GM23248 (cell line): ENCODE results near the gene CFAP54. TPM values are rescaled to one million over a fixed set of nuclear protein-coding genes. Genes with fewer than 3 reads are reported as not detected.
A peak's percentile ranks its signal among the peaks of the same experiment; 100 is the strongest.

ENCODE experiments used
- DNase-seq: peaks from one replicate; pipeline ENCODE4 v3.0.0-alpha.2; 2015
- H2AFZ ChIP-seq: fragments of 200-600 bp; sonication (generic); 2 replicates; pipeline ENCODE4 v1.6.1; 2016; ENCODE audit warnings: antibody characterized with exemption
- H3F3A ChIP-seq: fragments of 200-600 bp; sonication (generic); 2 replicates; pipeline ENCODE4 v1.6.1; 2016; ENCODE audit warnings: mild to moderate bottlenecking, antibody characterized with exemption, mixed run types; ENCODE audit not compliant: insufficient read depth
- H3K27ac ChIP-seq: fragments of 200-600 bp; sonication (generic); 2 replicates; pipeline ENCODE4 v1.5.1; 2016; ENCODE audit warnings: mild to moderate bottlenecking
- H3K27me3 ChIP-seq: fragments of 200-600 bp; sonication (generic); replicated peaks from 2 replicates; pipeline ENCODE4 v1.6.1; 2016; ENCODE audit warnings: mild to moderate bottlenecking; ENCODE audit not compliant: insufficient read depth
- H3K36me3 ChIP-seq: fragments of 200-600 bp; sonication (generic); 2 replicates; pipeline ENCODE4 v1.6.1; 2016; ENCODE audit warnings: low read depth, mild to moderate bottlenecking
- H3K4me1 ChIP-seq: fragments of 200-600 bp; sonication (generic); 2 replicates; pipeline ENCODE4 v1.6.1; 2016; ENCODE audit warnings: mild to moderate bottlenecking; ENCODE audit not compliant: insufficient read depth
- H3K4me2 ChIP-seq: fragments of 200-600 bp; sonication (generic); one replicate; pipeline ENCODE4 v1.6.1; 2016; ENCODE audit warnings: mild to moderate bottlenecking; ENCODE audit not compliant: unreplicated experiment
- H3K4me3 ChIP-seq: fragments of 200-600 bp; sonication (generic); 2 replicates; pipeline ENCODE4 v1.5.1; 2016; ENCODE audit warnings: mild to moderate bottlenecking
- H3K79me2 ChIP-seq: fragments of 200-600 bp; sonication (generic); 2 replicates; pipeline ENCODE4 v1.6.1; 2016; ENCODE audit warnings: mild to moderate bottlenecking; ENCODE audit not compliant: insufficient read depth
- H3K9ac ChIP-seq: fragments of 200-600 bp; sonication (generic); 2 replicates; pipeline ENCODE4 v1.6.1; 2016; ENCODE audit warnings: mild to moderate bottlenecking
- H3K9me2 ChIP-seq: fragments of 200-600 bp; sonication (generic); 2 replicates; pipeline ENCODE4 v1.6.1; 2016; ENCODE audit warnings: mixed run types, mild to moderate bottlenecking, moderate library complexity; ENCODE audit not compliant: insufficient read depth
- H3K9me3 ChIP-seq: fragments of 200-600 bp; sonication (generic); one replicate; pipeline ENCODE4 v1.6.1; 2017; ENCODE audit warnings: low read depth
- H4K20me1 ChIP-seq: fragments of 200-600 bp; sonication (generic); 2 replicates; pipeline ENCODE4 v1.6.0; 2016; ENCODE audit not compliant: insufficient read depth
- EZH2 ChIP-seq: fragments of 200-600 bp; sonication (generic); IDR thresholded peaks from 2 replicates; pipeline ENCODE4 v1.6.1; 2018; ENCODE audit warnings: antibody characterized with exemption, mild to moderate bottlenecking; ENCODE audit not compliant: insufficient read depth, poor library complexity, severe bottlenecking
- EZH2phosphoT487 ChIP-seq: fragments of 200-600 bp; sonication (generic); IDR thresholded peaks from 2 replicates; pipeline ENCODE4 v1.6.1; 2018; ENCODE audit warnings: antibody characterized with exemption, moderate library complexity, mild to moderate bottlenecking, low read depth; ENCODE audit not compliant: insufficient read depth
- WGBS, 2 experiments: methylation state at CpG; one replicate each; pipeline ENCODE4 v1.1.6; 2015 to 2017; ENCODE audit warnings: low lambda C conversion rate in 2 of 2, low coverage in 1 of 2; ENCODE audit errors: missing lambda C conversion rate in 2 of 2; 5-methylcytosine and 5-hydroxymethylcytosine counted together
- in situ Hi-C: fragments of 300-500 bp; cut with MboI; formaldehyde crosslinking; loops from 2 replicates; pipeline ENCODE4 v1.15.0; 2020
- polyA plus RNA-seq: library from polyadenylated mRNA; unstranded; fragments of >200 nt; fragmentation: Nextera tagmentation; extraction: Ambion mirVana; gene quantifications from 2 replicates; pipeline ENCODE4 v1.2.1, GENCODE V29; 2016
- total RNA-seq: library from RNA; depleted of rRNA; stranded (reverse); fragments of >200 nt; shearing (Covaris generic); gene quantifications from 2 replicates; pipeline ENCODE4 v1.2.3, GENCODE V29; 2014

Gene CFAP54
- total and polyA plus RNA-seq, 2 experiments from 2014 or later = 0.32 to 1.2 TPM

DNA sequence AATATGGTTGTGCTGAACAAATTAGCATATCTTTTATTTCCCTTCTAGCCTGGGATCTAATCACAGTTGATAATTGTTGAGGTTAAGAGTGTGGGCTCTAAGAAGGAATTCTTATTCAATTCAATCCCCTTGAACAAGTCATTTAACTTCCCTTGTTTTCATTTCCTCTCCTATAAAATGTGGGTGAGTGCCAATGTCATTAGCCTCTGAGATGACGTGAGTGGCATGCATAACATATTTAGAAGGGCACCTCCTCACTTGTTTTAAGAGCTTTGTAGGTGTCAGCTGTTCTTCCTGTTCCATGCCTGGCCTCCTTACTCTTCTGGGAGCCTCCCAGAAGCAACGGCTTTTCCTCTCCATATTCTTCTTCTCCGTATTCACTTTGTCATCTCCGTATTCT is 262.2 kb downstream of the CFAP54 start:
- WGBS, 2 experiments = 67 to 70% methylated on average over 4 of the region's 4 CpGs
- Histone ChIP-seq H3K9me3 (no peaks in the 10 kb centered on the region), H3K4me2 (no peak overlapping the region), H3K4me1 (no peaks in the 10 kb centered on the region), H3K36me3 (no peaks in the 10 kb centered on the region), H3K79me2 (no peaks in the 10 kb centered on the region), H2AFZ (no peak overlapping the region), H3K9ac (no peak overlapping the region), H3K4me3 (no peak overlapping the region), H3K27ac (no peak overlapping the region), H3F3A (no peaks in the 10 kb centered on the region), H4K20me1 (no peaks in the 10 kb centered on the region), H3K9me2 (no peaks in the 10 kb centered on the region), H3K27me3 (no peaks in the 10 kb centered on the region)
- TF ChIP-seq EZH2 = no peak
- DNase-seq = no peak
- in situ Hi-C loops = no loop called here

DNA sequence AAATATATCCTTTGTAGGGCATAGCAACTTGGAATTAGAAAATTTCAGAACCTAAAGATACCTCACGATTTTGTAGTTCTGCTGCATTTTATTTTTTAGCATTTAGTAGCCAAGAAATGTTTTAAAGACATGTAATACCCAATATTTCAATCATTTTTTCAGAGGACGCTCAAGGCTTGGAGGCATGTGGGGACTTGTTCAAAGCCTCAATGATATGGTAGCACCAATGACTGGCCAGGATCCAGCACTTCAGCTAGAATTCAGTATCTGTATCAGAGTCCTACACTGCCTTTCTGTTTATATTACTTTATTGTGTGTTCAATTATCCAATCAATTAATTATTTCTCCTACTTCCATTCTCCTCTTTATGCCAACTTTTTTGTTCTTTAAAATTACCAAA is 262.8 kb downstream of the CFAP54 start:
- in situ Hi-C loops = no loop called here
- TF ChIP-seq EZH2 (no peak), EZH2phosphoT487 (no peak)

DNA sequence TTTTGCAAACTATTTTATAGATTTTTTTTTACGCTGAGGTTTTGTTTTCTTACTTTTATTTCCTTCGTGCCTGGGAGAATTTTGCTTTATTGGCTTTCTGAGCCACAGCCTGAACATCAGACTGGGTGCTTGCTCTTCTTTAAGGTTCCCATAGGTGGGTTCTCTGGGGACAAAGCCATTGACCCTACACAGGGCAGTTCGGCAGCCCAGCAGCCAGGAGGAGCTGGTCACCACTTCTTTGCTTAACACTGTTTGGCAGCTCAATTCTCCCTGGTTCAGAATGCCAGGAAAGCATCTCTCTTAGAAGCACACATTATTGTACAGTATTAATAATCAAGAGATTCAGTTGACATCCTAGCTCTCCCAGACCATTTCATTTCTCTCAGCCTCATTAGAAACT is 276.9 kb downstream of the CFAP54 start:
- Histone ChIP-seq H2AFZ (no peak overlapping the region), H3K27ac (no peak overlapping the region), H3K4me3 (no peak overlapping the region), H3K79me2 (no peaks in the 10 kb centered on the region), H3K27me3 (no peaks in the 10 kb centered on the region), H3K9me3 (no peaks in the 10 kb centered on the region), H3K9me2 (no peaks in the 10 kb centered on the region), H3K4me1 (no peaks in the 10 kb centered on the region), H3F3A (no peaks in the 10 kb centered on the region), H4K20me1 (no peaks in the 10 kb centered on the region), H3K36me3 (no peaks in the 10 kb centered on the region), H3K4me2 (no peak overlapping the region), H3K9ac (no peak overlapping the region)
- in situ Hi-C loops = no loop called here
- TF ChIP-seq EZH2 (no peak), EZH2phosphoT487 (no peak)
- peak; percentile 24 for DNase-seq
- WGBS, 2 experiments = 30 to 31% methylated on average over 3 of the region's 3 CpGs

More for the DNA sequence above, 262.8 kb downstream of the CFAP54 start:
- Histone ChIP-seq H3K9ac (no peak overlapping the region), H3K79me2 (no peaks in the 10 kb centered on the region), H4K20me1 (no peaks in the 10 kb centered on the region), H3K9me2 (no peaks in the 10 kb centered on the region), H2AFZ (no peak overlapping the region), H3K4me2 (no peak overlapping the region), H3K4me1 (no peaks in the 10 kb centered on the region), H3K4me3 (no peak overlapping the region), H3K27ac (no peak overlapping the region), H3K9me3 (no peaks in the 10 kb centered on the region), H3F3A (no peaks in the 10 kb centered on the region), H3K36me3 (no peaks in the 10 kb centered on the region), H3K27me3 (no peaks in the 10 kb centered on the region)
- 24 to 30% methylated on average over 2 of the region's 2 CpGs for WGBS, 2 experiments
- DNase-seq = no peak

DNA sequence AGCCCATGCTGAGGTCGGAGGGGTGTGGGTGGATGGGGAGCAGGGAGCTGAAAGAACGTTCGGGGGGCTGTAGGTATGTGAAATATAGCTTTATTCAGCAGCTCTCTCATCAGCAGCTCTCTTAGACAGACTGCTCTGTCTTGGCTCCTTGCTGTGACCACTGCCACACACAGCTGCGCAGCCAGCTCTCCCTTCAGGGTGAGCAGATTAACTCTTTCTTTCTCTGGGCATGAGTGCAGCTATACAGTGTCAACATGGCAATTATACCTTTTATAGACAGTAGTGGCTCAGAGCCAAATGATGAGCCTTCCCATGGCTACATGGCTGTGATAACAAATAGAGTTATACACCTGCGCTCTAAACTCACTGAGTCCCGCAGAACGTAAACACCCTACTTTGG is 280.0 kb downstream of the CFAP54 start:
- Histone ChIP-seq H3K9me3 (no peaks in the 10 kb centered on the region), H3K9ac (no peak overlapping the region), H3K4me2 (no peak overlapping the region), H3K4me3 (no peak overlapping the region), H3K9me2 (no peaks in the 10 kb centered on the region), H2AFZ (no peak overlapping the region), H3K27ac (no peak overlapping the region), H4K20me1 (no peaks in the 10 kb centered on the region), H3K27me3 (no peaks in the 10 kb centered on the region), H3K36me3 (no peaks in the 10 kb centered on the region), H3K4me1 (peaks cover 6% of the 10 kb centered on the region), H3K79me2 (no peaks in the 10 kb centered on the region), H3F3A (no peaks in the 10 kb centered on the region)
- TF ChIP-seq EZH2phosphoT487 (no peak), EZH2 (no peak)
- DNase-seq = no peak
- in situ Hi-C loops = no loop called here
- WGBS, 2 experiments = 60 to 63% methylated on average over 7 of the region's 7 CpGs
